Spleen (tissue), 7 donors: ENCODE results near the gene NBEA.

Source experiments
- POLR2A ChIP-seq, 3 donors: fragments of 450-650 bp; IDR thresholded peaks; one replicate each; pipeline ENCODE4 v1.5.1; 2017; ENCODE audit warnings: antibody characterized with exemption in 3 of 3, mild to moderate bottlenecking in 1 of 3
- TF ChIP-seq, protein P1 (sequence below), 11 experiments: fragments of 200-600 bp in 7 of 11; fragments of 450-650 bp in 4 of 11; sonication (generic) in 4 of 11; IDR thresholded peaks in 8 of 11; conservative IDR thresholded peaks in 3 of 11; 1 replicate in 7 of 11; 2 replicates in 4 of 11; pipeline versions ENCODE4 v1.4.0 to v1.8.0; 2016 to 2021; ENCODE audit warnings: antibody characterized with exemption in 11 of 11, inconsistent platforms in 4 of 11, mild to moderate bottlenecking in 1 of 11
- donor health status: DM: no; HTN: no; CAD: no; lungs with moderate emphysema.
- donor health status: DM: no; HTN: no; CAD: no.
- donor health status: DM: no; HTN: no; CAD: no.

DNA sequence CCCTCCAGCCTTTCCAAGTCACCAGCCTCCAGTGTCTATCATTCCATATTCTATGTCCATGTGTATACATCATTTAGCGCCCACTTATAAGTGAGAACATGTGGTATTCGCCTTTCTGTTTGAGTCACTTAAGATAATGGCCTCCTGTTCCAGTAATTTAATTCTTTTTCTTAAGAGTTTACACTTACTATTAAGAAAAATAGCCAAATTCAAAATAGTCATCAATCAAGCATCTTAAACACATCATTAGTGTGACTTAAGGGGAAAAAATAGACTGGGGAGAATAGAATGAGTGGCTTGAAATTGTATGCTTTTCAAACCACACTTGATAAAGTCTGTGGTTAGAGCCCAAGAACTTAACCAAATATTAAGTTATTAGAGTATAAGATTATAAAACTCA, 286.5 kb downstream of the NBEA start:
- TF ChIP-seq, protein P1, sequence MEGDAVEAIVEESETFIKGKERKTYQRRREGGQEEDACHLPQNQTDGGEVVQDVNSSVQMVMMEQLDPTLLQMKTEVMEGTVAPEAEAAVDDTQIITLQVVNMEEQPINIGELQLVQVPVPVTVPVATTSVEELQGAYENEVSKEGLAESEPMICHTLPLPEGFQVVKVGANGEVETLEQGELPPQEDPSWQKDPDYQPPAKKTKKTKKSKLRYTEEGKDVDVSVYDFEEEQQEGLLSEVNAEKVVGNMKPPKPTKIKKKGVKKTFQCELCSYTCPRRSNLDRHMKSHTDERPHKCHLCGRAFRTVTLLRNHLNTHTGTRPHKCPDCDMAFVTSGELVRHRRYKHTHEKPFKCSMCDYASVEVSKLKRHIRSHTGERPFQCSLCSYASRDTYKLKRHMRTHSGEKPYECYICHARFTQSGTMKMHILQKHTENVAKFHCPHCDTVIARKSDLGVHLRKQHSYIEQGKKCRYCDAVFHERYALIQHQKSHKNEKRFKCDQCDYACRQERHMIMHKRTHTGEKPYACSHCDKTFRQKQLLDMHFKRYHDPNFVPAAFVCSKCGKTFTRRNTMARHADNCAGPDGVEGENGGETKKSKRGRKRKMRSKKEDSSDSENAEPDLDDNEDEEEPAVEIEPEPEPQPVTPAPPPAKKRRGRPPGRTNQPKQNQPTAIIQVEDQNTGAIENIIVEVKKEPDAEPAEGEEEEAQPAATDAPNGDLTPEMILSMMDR (IDR thresholded peaks at IDR 0.05 in 8 of 11, conservative IDR thresholded peaks at IDR 0.05 in 3 of 11), result no peak
- no peak for TF ChIP-seq POLR2A (IDR thresholded peaks at IDR 0.05)
